HG03060 (cell line): ENCODE results near the gene CTNNBIP1.
"Not testable (repeated sequence)": the region's sequence is repeated elsewhere in the genome, so short reads cannot be mapped to it uniquely, and the experiment has no call there.

ENCODE experiments used
- ATAC-seq: cut with Tn5 transposase; IDR thresholded peaks from one replicate; pipeline ENCODE4 v1.9.1; 2021; ENCODE audit warnings: low read depth, moderate number of reproducible peaks; ENCODE audit not compliant: unreplicated experiment

CTNNBIP1 gene, protein sequence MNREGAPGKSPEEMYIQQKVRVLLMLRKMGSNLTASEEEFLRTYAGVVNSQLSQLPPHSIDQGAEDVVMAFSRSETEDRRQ

DNA sequence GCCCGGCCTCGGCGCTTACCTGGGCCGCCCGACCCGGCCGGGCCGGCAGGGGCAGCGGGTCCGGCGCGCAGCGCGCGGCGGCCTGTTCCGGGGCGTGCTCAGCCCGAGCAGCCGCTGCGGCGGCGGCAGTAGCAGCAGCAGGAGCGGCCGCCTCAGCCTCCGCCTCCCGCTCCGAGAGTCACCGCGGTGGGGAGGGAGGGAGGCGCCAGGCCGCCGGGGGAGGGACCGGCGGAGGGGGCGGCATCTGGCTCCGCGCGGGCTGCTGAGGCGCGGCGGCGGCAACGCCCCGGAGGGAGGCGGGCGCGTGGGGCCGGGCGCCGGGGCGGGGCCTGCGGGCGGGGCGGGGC is at the start of gene CTNNBIP1:
TSS of gene CTNNBIP1 (minus strand) at position 194 of the 347 bp plus-strand sequence. CDS start 38,205 bp downstream, outside the sequence.
- no peak for ATAC-seq

GRCh38 chr1:9957726-9958125 is 47.7 kb upstream of the CTNNBIP1 start:
- ATAC-seq: no peak

- no peak for ATAC-seq
Observed at GRCh38 chr1:9946315-9946714, 36.2 kb upstream of the CTNNBIP1 start.

DNA sequence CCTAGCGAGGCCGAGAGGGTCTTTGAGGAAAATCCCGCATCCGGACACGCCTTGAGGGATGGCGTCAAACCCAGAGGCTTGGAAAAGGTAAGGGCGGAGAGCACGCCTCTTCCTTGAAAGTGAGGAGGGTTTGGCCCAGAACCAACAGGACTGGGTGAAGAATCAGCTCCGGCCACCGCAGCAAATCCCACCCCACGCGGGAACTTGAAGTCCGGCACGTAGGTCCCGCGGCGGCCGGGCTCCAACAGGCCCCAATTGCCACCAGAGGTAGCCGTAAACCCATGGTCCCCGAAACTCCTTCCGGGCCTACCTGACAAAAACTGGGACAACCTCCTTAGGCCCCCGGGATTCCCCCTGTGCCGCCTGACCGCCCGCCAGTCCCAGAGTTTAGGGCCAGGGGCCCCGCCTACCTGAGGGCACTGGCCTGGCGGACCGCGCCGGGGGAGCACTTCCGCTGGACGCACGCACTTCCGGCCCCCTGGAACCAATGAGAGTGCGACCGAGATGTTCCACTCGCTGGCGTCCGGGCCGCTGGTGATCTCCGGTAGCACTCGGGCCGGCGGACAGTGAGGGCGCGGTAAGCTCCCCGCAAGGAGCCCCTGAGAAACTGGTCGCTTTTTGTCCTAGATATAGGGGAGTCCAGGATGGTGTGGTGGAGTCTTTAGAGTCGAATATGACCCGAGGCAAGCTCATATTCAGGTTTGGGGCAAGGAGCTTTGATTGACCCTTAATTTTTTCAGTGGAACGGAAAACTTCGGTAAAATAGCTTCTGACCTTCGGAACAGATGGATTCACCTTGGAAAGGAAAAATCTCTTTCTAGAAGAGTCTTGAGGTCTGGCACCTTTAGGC is 33.1 kb upstream of the CTNNBIP1 start, which contains the start of the genes LZIC and NMNAT1:
TSS of gene LZIC (minus strand) at position 453 of the 850 bp plus-strand sequence. CDS start 6,772 bp downstream, outside the sequence.
TSS of gene NMNAT1 (plus strand) at position 537 of the 850 bp plus-strand sequence. CDS start 28,599 bp downstream, outside the sequence.
- ATAC-seq: peak; percentile 60

DNA sequence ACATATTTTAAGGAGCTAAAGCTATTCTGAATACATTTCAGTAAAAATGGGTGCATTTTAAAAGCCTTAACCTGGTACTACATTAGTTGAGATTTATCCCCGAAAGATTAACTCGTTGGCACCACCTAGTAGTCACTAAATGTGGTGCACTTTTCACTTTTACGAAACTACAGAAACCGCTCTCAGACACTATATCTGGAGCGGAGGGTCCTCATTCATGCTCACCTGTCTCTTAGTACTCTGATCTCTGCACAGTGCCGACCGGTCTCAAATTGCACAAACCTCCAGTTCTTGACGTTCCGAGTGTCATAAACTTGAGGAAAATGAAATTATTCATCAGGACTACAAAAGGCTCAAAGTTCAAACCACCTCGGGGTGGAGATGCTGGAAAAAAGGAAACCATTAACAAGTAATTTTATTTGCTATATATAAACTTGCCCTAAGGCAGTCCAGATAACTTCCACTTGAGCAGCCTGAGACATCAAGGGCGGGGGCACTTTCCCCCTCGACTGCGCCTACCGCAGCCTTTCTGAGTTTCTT is 32.4 kb upstream of the CTNNBIP1 start:
- ATAC-seq: no peak

DNA sequence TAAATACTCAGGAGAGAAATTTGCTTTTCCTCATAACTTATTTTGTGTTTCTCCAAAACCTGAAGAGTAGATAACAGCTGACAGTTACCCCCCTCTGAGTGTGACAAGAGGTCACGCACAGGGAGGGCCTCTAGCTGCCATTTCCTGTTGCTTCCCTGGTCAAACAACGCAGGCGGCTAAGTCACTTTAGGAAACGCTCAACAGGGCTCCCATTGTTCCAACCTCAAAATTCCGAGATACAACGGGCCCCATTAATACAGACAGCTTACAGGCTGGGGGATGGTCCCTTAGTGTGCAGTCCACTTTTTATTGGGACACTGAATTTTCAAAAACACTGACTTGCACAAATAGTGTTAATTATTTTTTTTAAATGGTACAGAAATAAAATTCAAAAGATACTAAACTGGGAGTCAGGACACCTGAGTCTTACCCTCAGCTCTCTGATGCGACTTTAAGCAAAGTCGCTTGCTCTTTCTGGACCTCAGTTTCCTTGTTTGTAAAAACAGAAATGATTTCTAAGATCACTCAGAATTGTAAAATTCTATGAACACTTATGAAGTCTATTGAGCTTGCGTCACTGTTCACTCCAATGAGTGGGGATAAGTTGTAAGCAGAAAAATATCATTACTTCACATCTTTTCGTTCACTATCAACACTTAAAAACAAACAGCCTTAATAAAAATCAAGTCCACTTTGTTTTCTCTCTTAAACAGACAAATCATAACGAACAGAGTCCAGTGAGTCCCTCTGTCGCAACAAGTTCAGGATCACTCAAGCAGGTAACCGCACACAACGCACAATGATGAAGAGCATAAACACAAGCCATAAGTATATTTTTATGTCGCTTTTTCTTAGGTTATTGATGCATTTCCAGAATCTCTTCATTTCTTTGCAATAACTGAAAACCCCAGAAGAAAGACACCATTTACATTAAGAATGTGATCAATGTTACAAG is 19.6 kb upstream of the CTNNBIP1 start:
- no peak for ATAC-seq

DNA sequence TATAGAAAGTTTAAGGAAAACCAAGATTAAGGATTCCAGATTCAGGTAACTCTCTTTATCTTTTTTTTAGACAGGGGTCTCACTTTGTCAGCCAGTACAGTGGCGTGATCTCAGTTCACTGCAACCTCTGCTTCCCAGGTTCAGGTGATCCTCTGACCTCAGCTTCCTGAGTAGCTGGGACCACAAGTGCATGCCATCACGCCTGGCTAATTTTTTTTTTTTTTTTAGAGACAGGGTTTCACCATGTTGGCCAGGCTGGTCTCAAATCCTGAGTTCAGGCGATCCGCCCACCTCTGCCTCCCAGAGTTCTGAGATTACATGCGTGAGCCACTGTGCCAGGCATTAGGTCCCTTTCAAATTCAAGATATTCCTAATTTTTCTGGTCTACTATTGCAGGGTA is 17.2 kb upstream of the CTNNBIP1 start:
- no peak for ATAC-seq

GRCh38 chr1:9922342-9922741 is 12.3 kb upstream of the CTNNBIP1 start:
- no peak for ATAC-seq

DNA sequence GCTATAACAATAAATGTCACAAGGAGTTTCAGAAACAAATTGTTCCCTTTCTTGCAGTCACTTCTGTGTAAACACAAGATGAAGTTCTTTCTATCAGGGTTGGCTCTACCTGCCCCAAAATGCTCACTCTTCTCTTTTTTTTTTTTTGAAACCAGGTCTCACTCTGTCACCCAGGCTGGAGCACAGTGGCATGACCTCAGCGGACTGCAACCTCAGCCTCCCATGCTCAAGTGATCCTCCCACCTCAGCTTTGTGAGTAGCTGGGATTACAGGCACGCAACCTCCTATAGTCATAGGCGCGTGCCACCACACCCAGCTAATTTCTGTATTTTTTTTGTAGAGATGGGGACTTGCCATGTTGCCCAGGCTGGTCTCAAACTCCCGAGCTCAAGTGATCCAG is 10.5 kb upstream of the CTNNBIP1 start:
- ATAC-seq: no peak

DNA sequence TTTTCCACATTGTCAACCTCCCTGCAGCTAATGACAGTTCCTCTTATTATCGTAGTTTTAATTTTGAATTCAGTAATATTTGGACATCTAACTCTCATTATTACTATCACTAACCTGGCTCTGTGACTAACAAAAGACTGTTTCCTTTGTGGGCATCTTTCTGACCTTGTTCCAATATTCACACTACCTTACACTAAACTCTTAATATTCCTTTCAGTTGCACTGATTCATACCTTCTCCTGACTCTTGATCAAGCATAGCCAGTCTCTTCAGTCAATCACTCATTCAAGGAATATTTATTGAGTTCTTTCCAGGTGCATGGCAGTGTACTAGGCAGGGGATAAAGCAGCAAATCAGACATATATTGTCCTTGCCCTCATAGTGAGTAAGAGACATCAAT is 7.8 kb upstream of the CTNNBIP1 start:
- ATAC-seq: no peak

DNA sequence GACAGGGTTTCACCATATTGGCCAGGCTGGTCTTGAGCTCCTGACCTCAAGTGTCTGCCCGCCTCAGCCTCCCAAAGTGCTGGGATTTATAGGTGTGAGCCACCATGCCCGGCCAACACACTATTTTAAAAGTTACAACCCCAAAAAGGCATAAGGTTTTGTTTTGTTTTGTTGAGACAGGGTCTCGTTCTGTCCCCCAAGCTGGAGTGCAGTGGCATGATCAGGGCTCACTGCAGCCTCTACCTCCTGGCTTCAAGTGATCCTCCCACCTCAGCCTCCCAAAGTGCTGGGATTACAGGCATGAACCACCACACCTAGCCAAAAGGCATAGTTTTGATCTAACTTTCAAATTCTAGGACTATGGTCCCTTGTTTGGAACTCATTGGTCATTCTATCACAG is 7.4 kb upstream of the CTNNBIP1 start:
- not testable (repeated sequence) for ATAC-seq

- ATAC-seq: no peak
Observed at GRCh38 chr1:9916452-9916851, 6.4 kb upstream of the CTNNBIP1 start.

DNA sequence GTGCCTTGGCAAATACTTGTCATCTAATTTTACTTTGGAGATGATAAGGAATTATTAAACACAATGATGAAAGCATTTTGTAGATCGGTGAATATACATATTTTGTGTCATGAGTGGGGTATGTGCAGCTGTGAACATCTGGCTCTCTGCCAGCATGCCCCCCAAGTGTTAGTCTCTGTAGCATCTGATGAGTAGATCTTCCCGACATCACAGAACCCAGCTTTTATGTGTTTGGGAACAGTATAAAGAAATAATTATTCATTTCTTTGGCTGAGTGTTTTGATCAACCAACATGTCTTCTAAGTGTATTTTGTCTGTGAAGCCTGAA is 4.5 kb upstream of the CTNNBIP1 start:
- ATAC-seq: no peak

DNA sequence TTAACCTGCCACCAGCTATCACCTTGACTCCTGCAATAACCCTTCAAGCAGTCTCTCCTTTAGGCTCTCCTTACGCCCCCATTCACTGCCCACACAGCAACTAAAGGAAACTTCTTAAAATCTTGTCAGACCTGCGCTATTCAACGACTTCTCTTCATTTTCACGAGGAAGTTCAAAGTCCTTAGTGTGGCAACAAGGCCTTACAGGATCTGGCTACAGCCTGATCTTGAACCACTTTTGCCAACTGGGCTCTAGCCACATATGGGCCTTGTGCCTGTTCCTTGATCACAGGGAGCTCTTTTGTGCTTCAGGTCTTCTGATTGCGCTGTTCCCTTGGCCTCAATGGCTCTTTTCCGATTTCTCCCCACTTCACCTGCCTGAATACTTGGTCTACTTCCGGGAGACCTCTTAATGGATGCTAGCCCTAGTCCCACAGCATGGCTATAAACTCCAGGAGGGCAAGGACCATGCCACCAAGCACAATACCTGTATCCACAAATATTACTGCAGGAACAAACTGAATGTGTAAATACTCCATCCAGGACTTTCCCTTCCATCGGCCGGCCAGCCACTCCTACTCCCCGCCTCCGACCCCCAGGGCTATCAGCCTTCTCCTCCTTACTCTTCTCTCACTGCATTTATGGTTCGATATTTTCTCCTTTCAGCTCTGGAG is 2.3 kb upstream of the CTNNBIP1 start:
- ATAC-seq: no peak

- peak; percentile 81 for ATAC-seq
Observed at GRCh38 chr1:9910423-9911178, 532 bp upstream of the CTNNBIP1 start.

- ATAC-seq: no peak
Observed at GRCh38 chr1:9909234-9910046, 629 bp downstream of the CTNNBIP1 start.

DNA sequence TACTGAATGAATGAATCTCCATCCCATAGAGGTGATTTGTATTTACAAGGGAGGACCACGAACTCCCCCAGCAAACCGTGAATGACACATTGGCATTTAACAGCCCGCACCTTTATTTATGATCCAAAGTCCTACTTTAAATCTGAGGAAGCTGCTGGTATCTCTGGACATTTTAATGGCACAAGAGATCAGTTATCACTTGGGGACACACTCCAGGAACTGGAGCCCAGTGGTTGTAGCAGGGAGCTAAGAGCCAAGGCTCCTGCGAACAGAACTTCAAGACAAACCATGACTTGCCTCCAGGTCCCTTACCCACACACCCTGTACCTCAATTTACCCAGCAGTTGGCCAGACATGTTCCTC is 1.2 kb downstream of the CTNNBIP1 start:
- ATAC-seq: no peak

GRCh38 chr1:9907441-9907840 is 2.6 kb downstream of the CTNNBIP1 start:
- no peak for ATAC-seq

GRCh38 chr1:9906466-9906865 is 3.6 kb downstream of the CTNNBIP1 start:
- ATAC-seq: no peak
